ENCODE measurements around the gene ARPC4.

The ARPC4 gene

DNA sequence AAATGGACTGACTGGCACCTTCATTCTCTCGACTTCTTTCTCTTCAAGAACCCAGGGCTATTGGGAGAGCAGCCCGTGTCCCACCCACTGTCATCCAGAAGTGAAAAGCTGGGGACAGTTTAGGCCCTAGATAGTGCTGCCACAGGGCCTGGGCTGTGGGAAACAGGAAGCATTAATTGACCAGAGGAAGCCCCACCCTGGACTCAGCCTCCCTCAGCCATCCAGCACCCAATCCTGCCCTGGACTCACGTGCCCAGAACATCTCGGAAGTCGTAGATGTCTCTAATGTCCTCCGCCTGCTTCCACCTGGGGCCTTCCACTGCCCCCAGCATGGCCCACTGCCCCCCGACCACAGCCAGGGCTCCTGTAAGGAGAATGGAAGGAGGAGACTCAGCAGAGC lies 25.5 kb upstream of the ARPC4 start:
- Histone ChIP-seq H3K36me3 (ENCODE audit: control insufficient read depth, insufficient read depth, low read length) (no peaks in the 10 kb centered on the region), H4K8ac (ENCODE audit: low read depth, low read length) (no peak overlapping the region), H3K79me1 (ENCODE audit: low read length) (no peaks in the 10 kb centered on the region), H2AK5ac (ENCODE audit: low read length) (no peak overlapping the region), H2BK5ac (ENCODE audit: low read length) (no peak overlapping the region), H2BK15ac (replicated peaks; ENCODE audit: low read depth) (no peak overlapping the region), H3K4me3 (ENCODE audit: low read length) (no peak overlapping the region), H3K23ac (ENCODE audit: low read length) (no peak overlapping the region), H2BK120ac (ENCODE audit: low read depth, low read length) (no peak overlapping the region), H4K5ac (ENCODE audit: low read length) (no peak overlapping the region), H3K27me3 (ENCODE audit: insufficient read depth, low read length, poor library complexity) (no peaks in the 10 kb centered on the region), H3K4me2 (ENCODE audit: low read length) (no peak overlapping the region), H3K27ac (ENCODE audit: low read depth, low read length) (no peak overlapping the region), H3K18ac (ENCODE audit: low read length) (no peak overlapping the region), H3K4ac (ENCODE audit: low read depth, low read length) (no peak overlapping the region), H3K56ac (ENCODE audit: low read length) (no peak overlapping the region), H3K4me1 (ENCODE audit: control insufficient read depth, low read depth, low read length) (no peaks in the 10 kb centered on the region), H3K9ac (ENCODE audit: low read length) (no peak overlapping the region), H3K79me2 (ENCODE audit: control insufficient read depth, insufficient read depth, low read length) (no peaks in the 10 kb centered on the region)
- no peak for DNase-seq
- WGBS (ENCODE audit: extremely low coverage, insufficient coverage, low lambda C conversion rate), result no CpG with 5 or more reads among the region's 7 CpGs

DNA sequence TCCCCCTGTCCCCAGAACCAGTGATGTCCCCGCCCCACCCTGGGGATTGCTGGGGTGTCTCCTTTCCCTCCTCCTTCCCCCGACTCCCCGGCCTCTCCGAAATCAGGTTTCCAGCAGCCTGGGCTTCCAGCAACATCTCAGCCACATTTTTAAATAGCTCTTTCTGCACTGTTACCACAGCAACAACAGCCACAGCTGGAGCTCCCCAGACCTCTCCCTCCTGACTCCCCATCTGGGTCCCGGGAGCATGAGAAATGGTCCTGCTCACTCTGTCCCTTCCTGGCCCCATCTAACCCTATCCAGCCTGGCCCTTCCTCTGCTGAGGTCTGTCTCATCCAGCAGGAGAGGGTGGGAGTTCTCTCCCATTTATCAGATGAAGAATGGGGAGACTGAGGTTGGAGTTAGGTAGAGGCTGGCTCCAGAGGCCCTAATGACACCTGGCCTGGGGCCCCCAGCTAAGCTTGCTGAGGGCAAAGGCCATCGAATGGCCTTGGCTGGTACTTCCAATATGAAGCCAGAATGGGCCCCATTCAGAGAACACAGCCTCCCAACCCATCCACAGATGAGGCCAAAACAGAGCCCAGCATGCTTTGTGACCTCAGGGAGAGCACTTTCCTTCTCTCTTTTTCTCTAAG lies 24.6 kb upstream of the ARPC4 start:
- no peak overlapping the region for H2BK5ac ChIP-seq (ENCODE audit: low read length)
- whole genome bisulfite sequencing (ENCODE audit: extremely low coverage, insufficient coverage, low lambda C conversion rate), result no CpG with 5 or more reads among the region's 6 CpGs
- H3K4me3 ChIP-seq (ENCODE audit: low read length), result no peak overlapping the region
- H3K4me1 ChIP-seq (ENCODE audit: control insufficient read depth, low read depth, low read length), result no peaks in the 10 kb centered on the region
- no peak overlapping the region for H3K9ac ChIP-seq (ENCODE audit: low read length)
- no peak overlapping the region for H3K23ac ChIP-seq (ENCODE audit: low read length)
- H2AK5ac ChIP-seq (ENCODE audit: low read length), result no peak overlapping the region
- no peaks in the 10 kb centered on the region for H3K27me3 ChIP-seq (ENCODE audit: insufficient read depth, low read length, poor library complexity)
- no peak for DNase-seq
- no peak overlapping the region for H3K56ac ChIP-seq (ENCODE audit: low read length)
- H3K4me2 ChIP-seq (ENCODE audit: low read length), result no peak overlapping the region
- H3K4ac ChIP-seq (ENCODE audit: low read depth, low read length), result no peak overlapping the region
- H3K79me2 ChIP-seq (ENCODE audit: control insufficient read depth, insufficient read depth, low read length), result no peaks in the 10 kb centered on the region
- H4K5ac ChIP-seq (ENCODE audit: low read length), result no peak overlapping the region
- no peak overlapping the region for H2BK15ac ChIP-seq (replicated peaks; ENCODE audit: low read depth)
- no peak overlapping the region for H3K27ac ChIP-seq (ENCODE audit: low read depth, low read length)
- no peak overlapping the region for H3K18ac ChIP-seq (ENCODE audit: low read length)
- H2BK120ac ChIP-seq (ENCODE audit: low read depth, low read length), result no peak overlapping the region
- no peaks in the 10 kb centered on the region for H3K36me3 ChIP-seq (ENCODE audit: control insufficient read depth, insufficient read depth, low read length)
- H3K79me1 ChIP-seq (ENCODE audit: low read length), result no peaks in the 10 kb centered on the region
- H4K8ac ChIP-seq (ENCODE audit: low read depth, low read length), result no peak overlapping the region

DNA sequence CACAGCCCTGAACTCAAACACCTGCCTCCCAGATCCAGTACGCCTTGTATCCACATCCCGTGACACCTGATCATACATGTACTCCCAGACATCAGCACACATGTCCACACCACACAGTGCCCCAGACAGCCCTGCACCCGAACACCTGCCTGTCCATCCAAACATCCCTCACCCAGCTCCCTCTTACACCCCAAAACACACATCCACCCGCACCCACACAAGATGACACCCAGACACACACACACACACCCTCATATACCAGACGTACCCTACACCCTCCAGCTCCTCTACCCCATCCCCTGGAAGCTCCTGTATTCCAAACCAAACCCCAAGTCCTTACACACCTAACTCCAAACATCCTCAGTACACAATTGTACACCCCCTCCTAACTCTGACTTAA lies 23.9 kb upstream of the ARPC4 start:
- H3K18ac ChIP-seq (ENCODE audit: low read length), result no peak overlapping the region
- no peak for DNase-seq
- H2BK15ac ChIP-seq (replicated peaks; ENCODE audit: low read depth), result no peak overlapping the region
- H3K9ac ChIP-seq (ENCODE audit: low read length), result no peak overlapping the region
- H4K8ac ChIP-seq (ENCODE audit: low read depth, low read length), result no peak overlapping the region
- 100% methylated on average over 1 of the region's 5 CpGs for WGBS (ENCODE audit: extremely low coverage, insufficient coverage, low lambda C conversion rate)
- no peaks in the 10 kb centered on the region for H3K36me3 ChIP-seq (ENCODE audit: control insufficient read depth, insufficient read depth, low read length)
- H3K79me1 ChIP-seq (ENCODE audit: low read length), result no peaks in the 10 kb centered on the region
- no peak overlapping the region for H2AK5ac ChIP-seq (ENCODE audit: low read length)
- no peak overlapping the region for H3K56ac ChIP-seq (ENCODE audit: low read length)
- no peaks in the 10 kb centered on the region for H3K4me1 ChIP-seq (ENCODE audit: control insufficient read depth, low read depth, low read length)
- peak overlapping the region; percentile 89 for H3K23ac ChIP-seq (ENCODE audit: low read length)
- no peaks in the 10 kb centered on the region for H3K27me3 ChIP-seq (ENCODE audit: insufficient read depth, low read length, poor library complexity)
- no peak overlapping the region for H3K4me2 ChIP-seq (ENCODE audit: low read length)
- H3K4me3 ChIP-seq (ENCODE audit: low read length), result no peak overlapping the region
- no peak overlapping the region for H3K4ac ChIP-seq (ENCODE audit: low read depth, low read length)
- no peak overlapping the region for H4K5ac ChIP-seq (ENCODE audit: low read length)
- H2BK5ac ChIP-seq (ENCODE audit: low read length), result no peak overlapping the region
- no peak overlapping the region for H3K27ac ChIP-seq (ENCODE audit: low read depth, low read length)
- H2BK120ac ChIP-seq (ENCODE audit: low read depth, low read length), result no peak overlapping the region
- H3K79me2 ChIP-seq (ENCODE audit: control insufficient read depth, insufficient read depth, low read length), result no peaks in the 10 kb centered on the region

DNA sequence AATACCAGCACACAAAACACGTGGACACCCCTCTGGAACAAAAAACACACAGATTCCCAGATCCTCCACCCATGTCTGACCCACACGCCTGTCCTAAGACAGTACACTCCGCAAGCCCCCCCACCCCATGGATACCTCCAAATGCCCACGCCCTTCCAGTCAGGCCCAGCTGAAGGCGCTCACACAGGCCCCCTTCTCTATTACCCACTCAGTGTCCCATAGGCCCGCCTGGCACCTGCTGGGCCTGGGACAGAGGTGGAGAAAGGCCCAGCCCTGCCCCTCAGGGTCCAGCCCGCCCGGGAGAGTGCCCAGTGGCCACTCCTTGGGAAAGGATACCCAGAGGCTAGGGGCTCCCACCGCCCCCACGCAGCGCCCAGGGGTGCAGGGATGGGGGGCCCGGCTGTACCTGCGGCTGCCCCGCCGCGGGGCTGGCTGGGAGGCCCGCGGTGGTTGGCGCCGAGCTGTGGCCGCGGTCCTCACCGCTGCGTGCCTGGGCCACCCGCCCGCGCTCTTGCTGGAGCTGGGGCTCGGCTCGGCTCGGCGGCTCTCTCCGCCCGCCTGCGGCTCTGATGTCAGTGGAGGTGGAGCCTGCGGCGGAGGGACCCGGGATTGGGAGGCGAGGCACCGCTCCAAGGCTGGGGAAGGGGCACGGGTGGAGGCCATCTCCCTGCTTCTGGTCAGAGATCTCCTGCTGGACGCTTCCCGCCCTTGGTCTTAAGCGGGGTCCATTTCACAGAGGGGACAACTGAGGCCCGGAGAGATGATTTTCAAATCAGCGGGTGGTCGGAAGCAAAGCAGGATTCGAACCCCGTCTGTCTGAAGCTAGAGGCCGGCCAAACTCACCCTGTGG lies 23.2 kb upstream of the ARPC4 start, which contains the start of gene CAMK1:
TSS of gene CAMK1 (minus strand) at position 522 of the 850 bp plus-strand sequence. CDS start 2,198 bp downstream, outside the sequence.
- no peak within 1 kb of the TSS for H3K4me3 ChIP-seq (ENCODE audit: low read length)
- H3K4me1 ChIP-seq (ENCODE audit: control insufficient read depth, low read depth, low read length), result no peaks in the 10 kb centered on the region
- no peaks in the 10 kb centered on the region for H3K79me2 ChIP-seq (ENCODE audit: control insufficient read depth, insufficient read depth, low read length)
- peak within 1 kb of the TSS; percentile 7 for H3K18ac ChIP-seq (ENCODE audit: low read length)
- H3K27ac ChIP-seq (ENCODE audit: low read depth, low read length), result no peak within 1 kb of the TSS
- H3K36me3 ChIP-seq (ENCODE audit: control insufficient read depth, insufficient read depth, low read length), result no peaks in the 10 kb centered on the region
- H2BK15ac ChIP-seq (replicated peaks; ENCODE audit: low read depth), result no peak within 1 kb of the TSS
- no peaks in the 10 kb centered on the region for H3K27me3 ChIP-seq (ENCODE audit: insufficient read depth, low read length, poor library complexity)
- DNase-seq, result peak; percentile 74
- peak within 1 kb of the TSS; percentile 55 for H3K9ac ChIP-seq (ENCODE audit: low read length)
- H3K79me1 ChIP-seq (ENCODE audit: low read length), result no peaks in the 10 kb centered on the region
- H3K56ac ChIP-seq (ENCODE audit: low read length), result peak within 1 kb of the TSS; percentile 83
- no peak within 1 kb of the TSS for H2BK120ac ChIP-seq (ENCODE audit: low read depth, low read length)
- peak within 1 kb of the TSS; percentile 64 for H3K4me2 ChIP-seq (ENCODE audit: low read length)
- no peak within 1 kb of the TSS for H2AK5ac ChIP-seq (ENCODE audit: low read length)
- H4K8ac ChIP-seq (ENCODE audit: low read depth, low read length), result no peak within 1 kb of the TSS
- H4K5ac ChIP-seq (ENCODE audit: low read length), result no peak within 1 kb of the TSS
- no peak within 1 kb of the TSS for H3K4ac ChIP-seq (ENCODE audit: low read depth, low read length)
- no CpG with 5 or more reads among the region's 49 CpGs for WGBS (ENCODE audit: extremely low coverage, insufficient coverage, low lambda C conversion rate)
- H3K23ac ChIP-seq (ENCODE audit: low read length), result peak within 1 kb of the TSS; percentile 89
- H2BK5ac ChIP-seq (ENCODE audit: low read length), result no peak within 1 kb of the TSS

DNA sequence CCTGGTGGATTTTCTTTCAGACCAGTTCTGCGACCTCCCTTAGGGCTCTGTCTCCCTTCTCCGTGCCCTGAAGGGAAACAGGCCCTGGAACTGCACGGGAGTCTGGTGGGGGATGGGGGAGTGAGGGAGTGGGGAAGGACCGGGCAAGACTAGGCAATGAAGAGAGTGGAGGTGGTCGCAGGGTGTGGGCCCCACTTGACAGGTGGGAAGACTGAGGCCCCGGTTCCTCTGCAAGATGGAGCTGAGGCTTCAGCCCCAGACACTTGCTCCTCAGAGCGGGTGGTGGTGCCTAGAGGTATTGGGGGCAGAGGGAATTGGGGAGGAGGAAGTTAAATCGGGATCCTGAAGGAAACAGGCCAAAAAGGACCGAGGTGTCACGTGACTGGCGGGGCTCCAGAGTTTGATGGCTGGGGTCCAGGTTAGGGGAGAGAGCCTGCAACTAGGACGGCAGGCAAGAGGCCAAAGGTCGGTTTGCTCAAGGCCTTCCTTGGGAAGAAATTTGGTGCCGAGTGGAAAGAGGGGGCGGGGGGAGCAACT lies 22.5 kb upstream of the ARPC4 start:
- H3K9ac ChIP-seq (ENCODE audit: low read length), result peak overlapping the region; percentile 55
- no peaks in the 10 kb centered on the region for H3K79me2 ChIP-seq (ENCODE audit: control insufficient read depth, insufficient read depth, low read length)
- no peak overlapping the region for H2BK120ac ChIP-seq (ENCODE audit: low read depth, low read length)
- H3K23ac ChIP-seq (ENCODE audit: low read length), result no peak overlapping the region
- H3K79me1 ChIP-seq (ENCODE audit: low read length), result no peaks in the 10 kb centered on the region
- no peak overlapping the region for H2BK5ac ChIP-seq (ENCODE audit: low read length)
- no CpG with 5 or more reads among the region's 15 CpGs for WGBS (ENCODE audit: extremely low coverage, insufficient coverage, low lambda C conversion rate)
- H3K27ac ChIP-seq (ENCODE audit: low read depth, low read length), result no peak overlapping the region
- no peak for DNase-seq
- no peaks in the 10 kb centered on the region for H3K27me3 ChIP-seq (ENCODE audit: insufficient read depth, low read length, poor library complexity)
- H4K5ac ChIP-seq (ENCODE audit: low read length), result no peak overlapping the region
- H3K4ac ChIP-seq (ENCODE audit: low read depth, low read length), result no peak overlapping the region
- peak overlapping the region; percentile 83 for H3K56ac ChIP-seq (ENCODE audit: low read length)
- H2AK5ac ChIP-seq (ENCODE audit: low read length), result no peak overlapping the region
- no peaks in the 10 kb centered on the region for H3K36me3 ChIP-seq (ENCODE audit: control insufficient read depth, insufficient read depth, low read length)
- peak overlapping the region; percentile 64 for H3K4me2 ChIP-seq (ENCODE audit: low read length)
- no peak overlapping the region for H4K8ac ChIP-seq (ENCODE audit: low read depth, low read length)
- no peak overlapping the region for H2BK15ac ChIP-seq (replicated peaks; ENCODE audit: low read depth)
- no peak overlapping the region for H3K18ac ChIP-seq (ENCODE audit: low read length)
- no peak overlapping the region for H3K4me3 ChIP-seq (ENCODE audit: low read length)
- H3K4me1 ChIP-seq (ENCODE audit: control insufficient read depth, low read depth, low read length), result no peaks in the 10 kb centered on the region
